Neuron (in vitro differentiated cells): ENCODE results near the gene RAP1GAP.
"Not testable (repeated sequence)": the region's sequence is repeated elsewhere in the genome, so short reads cannot be mapped to it uniquely, and the experiment has no call there.

Experiments used
- H2AFZ ChIP-seq: one replicate; pipeline ENCODE4 v1.6.1; 2013; ENCODE audit warnings: low read depth, mild to moderate bottlenecking, inconsistent platforms, low read length, moderate library complexity
- H3K27me3 ChIP-seq: one replicate; pipeline ENCODE4 v1.6.1; 2013; ENCODE audit warnings: low read length; ENCODE audit not compliant: insufficient read depth
- H3K36me3 ChIP-seq: one replicate; pipeline ENCODE4 v1.6.1; 2013; ENCODE audit warnings: low read length; ENCODE audit not compliant: insufficient read depth
- H3K4me1 ChIP-seq: one replicate; pipeline ENCODE4 v1.6.1; 2013; ENCODE audit warnings: low read length; ENCODE audit not compliant: insufficient read depth
- H3K4me3 ChIP-seq: 2 replicates; pipeline ENCODE4 v1.5.1; 2013; ENCODE audit warnings: mild to moderate bottlenecking, low read length, moderate library complexity
- H3K9me3 ChIP-seq: one replicate; pipeline ENCODE4 v1.6.1; 2013; ENCODE audit warnings: low read length

Gene RAP1GAP

DNA sequence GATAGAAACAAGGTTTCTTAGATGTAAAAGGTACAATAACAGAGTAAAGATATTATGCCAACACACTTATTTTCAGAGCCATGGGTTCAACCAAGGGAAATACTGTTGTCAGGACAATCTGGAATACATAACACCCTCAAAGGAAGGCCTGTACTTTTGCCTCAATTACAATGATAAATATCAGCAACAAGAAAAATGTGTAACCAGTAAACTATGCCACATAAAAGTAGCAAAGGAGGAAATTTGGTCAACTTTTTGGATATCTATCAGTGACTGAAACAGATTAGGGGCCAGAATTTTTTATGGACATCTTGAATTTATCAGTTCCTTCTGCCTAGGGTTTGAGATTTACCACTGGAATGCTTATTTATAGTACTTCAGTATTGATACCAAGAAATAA, 24.6 kb upstream of the RAP1GAP start:
- Histone ChIP-seq H3K36me3 (peaks cover 60% of the 10 kb centered on the region), H2AFZ (no peak overlapping the region), H3K27me3 (no peaks in the 10 kb centered on the region), H3K4me1 (no peaks in the 10 kb centered on the region), H3K9me3 (no peaks in the 10 kb centered on the region), H3K4me3 (no peak overlapping the region)

DNA sequence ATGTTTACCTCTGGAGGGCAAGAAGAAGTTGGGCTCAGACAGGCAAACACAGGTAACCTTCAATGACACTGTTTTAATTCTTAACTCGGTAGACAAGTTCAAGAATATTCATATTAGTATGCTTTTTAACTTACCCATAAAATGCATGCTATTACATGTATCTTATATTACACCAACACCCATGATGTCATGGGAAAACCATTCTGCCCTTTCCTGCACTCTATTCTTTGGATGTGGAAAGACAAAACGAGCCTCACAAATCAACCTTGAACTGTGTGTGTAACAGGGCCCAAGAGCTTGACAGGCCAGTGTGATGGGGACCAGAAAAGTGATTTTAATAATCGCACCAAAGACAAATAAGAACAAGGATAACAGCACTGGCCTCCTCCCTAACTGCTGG, 22.6 kb upstream of the RAP1GAP start:
- Histone ChIP-seq H3K4me3 (no peak overlapping the region), H3K36me3 (peaks cover 69% of the 10 kb centered on the region), H2AFZ (no peak overlapping the region), H3K9me3 (peaks cover 7% of the 10 kb centered on the region), H3K4me1 (no peaks in the 10 kb centered on the region), H3K27me3 (no peaks in the 10 kb centered on the region)

DNA sequence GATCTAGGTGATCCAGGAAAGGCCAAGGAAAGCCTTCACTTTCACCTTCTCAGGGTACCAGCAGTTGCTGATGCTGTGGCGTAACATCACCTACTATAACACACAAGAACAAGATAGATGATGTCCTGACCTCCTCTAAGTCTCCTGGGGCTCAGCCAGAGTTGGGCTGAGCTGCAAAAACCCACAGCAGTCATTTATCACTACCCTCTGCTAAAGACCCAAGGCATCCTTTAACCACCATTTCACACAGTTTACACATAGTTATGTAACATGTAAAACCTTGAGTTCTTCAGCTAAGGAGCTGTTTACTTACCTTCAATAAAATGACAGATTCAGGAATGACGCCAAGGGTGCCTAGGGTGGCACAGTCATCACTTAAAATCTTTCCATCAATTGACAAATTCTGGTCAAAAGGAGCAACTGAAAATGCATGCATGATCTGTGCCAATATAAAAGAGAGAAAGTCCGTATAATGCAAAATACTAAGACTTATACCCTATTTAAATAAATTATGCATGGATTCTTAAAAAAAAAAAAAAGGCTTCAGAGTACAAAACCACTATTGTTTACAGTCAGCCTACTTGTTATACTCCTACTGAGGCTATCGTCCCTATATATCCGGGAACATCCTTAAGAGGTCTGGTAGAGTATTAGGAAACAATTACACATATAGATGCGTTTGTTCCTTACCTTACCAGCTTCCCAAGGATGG, 20.7 kb upstream of the RAP1GAP start:
- no peak overlapping the region for H2AFZ ChIP-seq
- H3K9me3 ChIP-seq, result peaks cover 21% of the 10 kb centered on the region
- no peaks in the 10 kb centered on the region for H3K27me3 ChIP-seq
- H3K4me3 ChIP-seq, result no peak overlapping the region
- no peaks in the 10 kb centered on the region for H3K4me1 ChIP-seq
- peaks cover 75% of the 10 kb centered on the region for H3K36me3 ChIP-seq

DNA sequence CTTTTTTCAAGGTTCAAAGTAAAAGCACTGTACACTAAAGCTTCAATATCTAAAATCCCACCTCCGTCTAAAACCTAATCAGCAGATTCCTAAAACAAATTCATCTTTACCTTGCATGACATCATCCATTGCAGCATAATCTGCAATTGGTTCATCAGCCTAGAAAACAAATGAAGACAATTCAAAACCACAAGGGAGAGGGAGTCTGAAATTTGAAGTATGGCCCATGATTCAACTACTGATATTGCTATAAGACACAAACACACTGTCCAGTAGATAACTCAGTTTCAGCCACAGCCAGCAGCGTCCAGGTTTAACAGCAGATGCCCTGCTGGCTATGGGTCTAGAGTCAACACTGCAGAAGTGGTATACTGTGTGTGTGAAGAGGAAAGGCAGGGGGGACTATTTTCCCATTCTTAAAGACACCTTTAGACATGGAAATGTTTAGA, 17.9 kb upstream of the RAP1GAP start:
- no peak overlapping the region for H3K4me3 ChIP-seq
- no peak overlapping the region for H2AFZ ChIP-seq
- H3K9me3 ChIP-seq, result peaks cover 24% of the 10 kb centered on the region
- H3K27me3 ChIP-seq, result no peaks in the 10 kb centered on the region
- H3K36me3 ChIP-seq, result peaks cover 64% of the 10 kb centered on the region
- H3K4me1 ChIP-seq, result no peaks in the 10 kb centered on the region

DNA sequence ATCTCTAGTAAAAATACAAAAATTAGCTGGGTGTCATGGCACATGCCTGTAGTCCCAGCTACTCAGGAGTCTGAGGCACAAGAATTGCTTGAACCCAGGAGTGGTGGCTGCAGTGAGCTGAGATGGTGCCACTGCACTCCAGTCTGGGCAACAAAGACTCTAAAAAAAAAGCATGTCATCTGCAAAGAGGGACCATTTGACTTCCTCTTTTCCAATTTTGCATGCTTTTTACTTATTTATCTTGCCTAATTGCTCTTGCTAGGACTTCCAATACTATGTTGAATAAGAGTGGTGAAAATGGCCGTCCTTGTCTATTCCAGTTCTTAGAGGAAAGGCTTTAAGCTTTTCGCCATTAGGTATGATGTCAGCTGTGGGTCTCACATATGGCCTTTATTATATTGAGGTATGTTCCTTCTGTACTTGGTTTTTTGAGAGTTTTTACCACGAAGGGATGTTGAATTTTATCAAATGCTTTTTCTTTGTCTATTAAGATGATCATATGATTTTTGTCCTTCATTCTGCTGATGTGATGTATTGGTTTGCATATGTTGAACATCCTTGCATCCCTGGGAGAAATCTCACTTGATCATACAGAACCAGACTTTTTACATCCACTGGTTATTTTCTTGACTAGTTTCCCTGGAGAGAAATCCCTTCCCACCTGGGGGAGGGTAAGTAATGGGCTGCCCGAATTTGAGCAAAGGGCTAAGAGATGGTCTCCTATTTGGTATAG, 17.0 kb upstream of the RAP1GAP start:
- Histone ChIP-seq H3K4me3 (no peak overlapping the region), H3K36me3 (peaks cover 65% of the 10 kb centered on the region), H3K9me3 (peaks cover 24% of the 10 kb centered on the region), H3K4me1 (no peaks in the 10 kb centered on the region), H3K27me3 (no peaks in the 10 kb centered on the region), H2AFZ (no peak overlapping the region)

DNA sequence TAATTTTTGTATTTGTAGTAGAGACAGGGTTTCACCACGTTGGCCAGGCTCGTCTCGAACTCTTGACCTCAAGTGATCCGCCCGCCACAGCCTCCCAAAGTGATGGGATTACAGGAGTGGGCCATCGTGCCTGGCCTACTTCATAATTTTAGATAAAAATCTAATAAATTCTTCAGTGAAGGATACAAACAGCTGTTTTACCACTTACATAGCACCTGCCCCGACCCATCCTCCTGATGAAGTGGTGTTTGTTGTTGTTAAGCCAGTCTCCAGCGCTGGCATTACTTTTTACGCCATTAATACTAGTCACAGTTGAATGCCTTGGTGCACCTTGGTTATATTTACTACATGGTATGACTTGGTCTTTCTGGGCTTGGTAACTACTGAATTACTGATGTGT, 12.3 kb upstream of the RAP1GAP start:
- H3K9me3 ChIP-seq, result peaks cover 15% of the 10 kb centered on the region
- H3K4me3 ChIP-seq, result no peak overlapping the region
- peaks cover 45% of the 10 kb centered on the region for H3K36me3 ChIP-seq
- H2AFZ ChIP-seq, result no peak overlapping the region
- no peaks in the 10 kb centered on the region for H3K27me3 ChIP-seq
- no peaks in the 10 kb centered on the region for H3K4me1 ChIP-seq

DNA sequence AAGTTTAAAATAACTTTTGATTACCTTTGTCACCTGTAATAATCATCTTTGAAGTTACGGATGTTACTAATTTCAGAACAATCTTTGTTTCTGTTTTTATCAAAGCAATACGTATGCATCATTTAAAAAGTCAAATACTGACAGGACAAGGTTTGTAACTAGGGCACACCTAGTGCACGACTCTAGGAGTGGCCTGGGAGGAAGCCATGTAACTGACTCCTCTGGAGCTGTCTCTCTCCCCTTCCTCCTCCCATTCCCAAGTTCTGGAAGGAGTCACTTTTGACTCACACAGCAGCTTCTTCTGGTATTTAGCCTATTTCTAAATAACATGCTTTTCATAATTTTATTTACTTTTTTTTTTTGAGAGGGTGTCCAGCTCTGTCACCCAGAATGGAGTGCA, 11.8 kb upstream of the RAP1GAP start:
- H3K36me3 ChIP-seq, result peaks cover 41% of the 10 kb centered on the region
- no peak overlapping the region for H3K4me3 ChIP-seq

DNA sequence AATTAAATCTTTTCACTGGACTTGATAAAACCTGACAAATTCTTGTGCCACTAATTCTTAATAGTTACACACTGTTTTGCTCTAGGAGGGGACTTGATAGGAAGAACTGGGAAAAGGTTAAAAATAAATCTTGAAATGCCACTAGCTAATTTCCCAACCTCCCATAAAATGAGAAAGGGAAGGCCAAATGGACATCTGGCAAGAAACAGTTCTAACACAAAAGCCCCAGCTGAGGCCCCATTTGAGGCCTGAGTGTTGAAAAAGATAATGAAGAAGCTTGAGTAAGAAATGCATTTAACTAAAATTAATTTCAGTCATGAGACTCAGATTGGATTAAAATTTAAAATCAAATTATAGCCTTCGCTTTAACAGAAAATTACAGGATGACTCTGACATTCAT, 11.2 kb upstream of the RAP1GAP start:
- Histone ChIP-seq H3K27me3 (no peaks in the 10 kb centered on the region), H2AFZ (no peak overlapping the region), H3K36me3 (peaks cover 38% of the 10 kb centered on the region), H3K9me3 (peaks cover 5% of the 10 kb centered on the region), H3K4me1 (no peaks in the 10 kb centered on the region), H3K4me3 (no peak overlapping the region)

More for the DNA sequence above, 11.8 kb upstream of the RAP1GAP start:
- no peaks in the 10 kb centered on the region for H3K4me1 ChIP-seq
- no peak overlapping the region for H2AFZ ChIP-seq
- peaks cover 10% of the 10 kb centered on the region for H3K9me3 ChIP-seq
- no peaks in the 10 kb centered on the region for H3K27me3 ChIP-seq

DNA sequence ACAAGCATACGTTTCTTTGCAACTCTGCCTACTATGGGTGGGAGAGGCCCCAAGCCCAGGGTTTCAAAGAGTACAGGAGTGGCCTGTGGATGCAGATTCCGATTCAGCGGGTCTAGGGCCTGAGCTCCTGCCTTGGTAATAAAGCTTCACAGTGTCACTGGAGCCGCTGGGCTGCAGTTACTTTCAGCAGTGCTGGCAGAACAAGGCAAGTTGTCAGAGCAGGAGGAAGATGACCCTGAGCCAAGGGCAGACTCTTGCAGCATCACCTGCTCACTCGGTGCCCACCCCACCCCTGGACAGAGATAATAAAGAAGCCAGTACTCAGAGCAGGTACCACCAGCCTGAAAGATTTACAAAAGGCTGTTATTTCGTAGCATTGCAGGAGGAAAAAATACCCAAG, 8.0 kb upstream of the RAP1GAP start:
- Histone ChIP-seq H3K4me1 (no peaks in the 10 kb centered on the region), H3K27me3 (no peaks in the 10 kb centered on the region), H3K36me3 (peaks cover 21% of the 10 kb centered on the region), H3K4me3 (no peak overlapping the region), H3K9me3 (no peaks in the 10 kb centered on the region), H2AFZ (no peak overlapping the region)

DNA sequence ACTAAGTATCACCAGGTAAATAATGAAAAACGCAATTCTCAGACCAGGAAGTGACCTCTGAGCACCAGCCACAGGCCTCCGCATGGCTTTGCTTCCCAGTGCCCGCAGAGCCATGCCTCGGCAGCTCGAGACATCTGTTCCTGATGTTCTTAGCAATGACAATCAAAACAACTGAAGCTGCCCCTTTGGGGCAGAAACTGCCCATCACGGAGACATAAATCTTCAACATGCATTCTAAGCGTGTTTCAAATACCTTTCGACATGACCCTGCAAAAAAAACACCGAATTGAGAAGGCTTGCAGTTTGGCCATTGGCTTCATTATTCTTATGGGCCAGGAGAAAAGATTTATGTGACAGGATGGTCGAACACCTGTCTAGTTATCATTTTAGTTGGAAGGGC, 5.8 kb upstream of the RAP1GAP start:
- Histone ChIP-seq H3K36me3 (peaks cover 12% of the 10 kb centered on the region), H2AFZ (no peak overlapping the region), H3K4me1 (no peaks in the 10 kb centered on the region), H3K4me3 (no peak overlapping the region), H3K9me3 (no peaks in the 10 kb centered on the region), H3K27me3 (peaks cover 3% of the 10 kb centered on the region)

DNA sequence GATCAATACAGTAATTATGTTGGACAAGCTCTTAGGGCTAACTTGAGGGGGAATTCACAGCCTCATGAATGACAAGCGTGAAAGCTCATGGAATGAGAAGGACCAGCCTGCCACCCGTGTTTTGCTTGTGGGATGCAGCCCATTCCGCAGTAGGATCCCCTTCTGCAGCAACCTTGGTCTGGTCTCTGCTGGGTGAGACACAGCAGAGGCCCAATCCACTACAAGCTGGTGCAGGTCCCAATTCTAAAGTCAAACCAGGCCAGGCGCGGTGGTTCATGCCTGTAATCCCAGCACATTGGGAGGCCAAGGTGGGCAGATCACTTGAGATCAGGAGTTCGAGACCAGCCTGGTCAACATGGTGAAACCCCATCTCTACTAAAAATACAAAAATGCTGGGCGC, 4.7 kb upstream of the RAP1GAP start:
- not testable (repeated sequence) for H2AFZ ChIP-seq, H3K4me1 ChIP-seq, H3K9me3 ChIP-seq, H3K27me3 ChIP-seq, H3K4me3 ChIP-seq, H3K36me3 ChIP-seq

DNA sequence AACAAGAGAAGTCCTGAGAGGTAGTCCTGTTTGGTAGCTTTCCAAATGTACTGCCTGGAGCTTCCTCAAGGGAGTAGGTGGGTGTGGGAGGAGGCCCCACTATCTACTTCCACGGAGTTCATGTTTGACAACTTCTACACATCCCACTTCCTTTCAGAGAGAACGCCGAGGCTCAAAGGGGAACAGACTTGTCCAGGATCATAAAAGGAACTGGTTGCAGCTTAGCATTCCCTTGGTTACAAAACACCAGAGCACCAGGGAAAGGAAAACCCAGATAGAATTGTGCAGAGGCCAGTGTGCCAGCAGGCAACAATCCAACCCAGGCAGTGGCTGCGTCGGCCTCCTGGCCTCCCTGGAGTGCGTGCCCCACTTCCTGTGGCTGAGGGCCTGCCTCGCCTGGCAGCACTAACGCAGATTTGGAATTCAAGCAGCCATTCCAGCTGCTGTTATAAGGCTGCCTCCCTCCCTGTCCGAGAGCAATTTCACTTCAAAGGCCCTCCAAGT, 4.2 kb upstream of the RAP1GAP start:
- Histone ChIP-seq H3K27me3 (peaks cover 15% of the 10 kb centered on the region), H3K9me3 (no peaks in the 10 kb centered on the region), H3K4me1 (peaks cover 6% of the 10 kb centered on the region), H3K36me3 (peaks cover 2% of the 10 kb centered on the region), H3K4me3 (no peak overlapping the region), H2AFZ (no peak overlapping the region)

DNA sequence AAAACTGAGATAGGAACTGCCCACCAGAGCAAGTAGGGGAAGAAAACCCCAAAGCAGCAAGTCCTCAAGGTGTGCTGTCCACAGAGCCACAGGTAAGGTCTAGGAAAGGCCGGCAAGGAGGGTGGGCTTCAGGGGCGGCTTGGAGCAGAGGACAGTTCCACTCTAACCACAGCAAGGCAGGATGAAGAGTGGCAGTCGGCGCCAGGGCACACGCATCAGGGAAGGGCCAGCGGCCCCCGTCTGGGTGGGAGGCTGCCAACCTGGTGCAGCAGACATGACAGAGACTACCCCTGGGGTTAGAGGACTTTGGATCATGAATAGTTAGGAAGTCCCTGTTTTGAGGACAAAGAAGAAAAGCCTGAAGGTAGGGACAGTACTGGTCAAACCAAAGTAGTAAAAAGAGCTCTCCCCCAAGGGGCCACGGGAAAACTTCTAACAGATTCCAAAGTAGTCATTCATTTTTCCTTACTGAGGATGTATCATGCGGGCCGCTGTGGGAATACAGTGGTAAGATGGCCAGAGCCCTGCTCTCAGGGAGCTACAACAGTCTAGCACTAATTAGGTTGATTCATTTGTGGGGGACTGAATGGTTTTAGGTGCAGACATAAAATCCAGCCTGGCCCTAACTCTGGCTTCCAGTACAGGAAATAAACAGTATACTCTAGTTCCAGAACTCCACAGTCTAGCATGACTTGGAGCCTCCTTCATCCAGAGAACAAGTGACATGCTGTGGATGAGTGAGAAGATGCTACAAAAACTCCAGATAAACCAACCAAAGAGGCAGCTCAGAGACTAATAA, 3.5 kb upstream of the RAP1GAP start:
- H2AFZ ChIP-seq, result no peak overlapping the region
- no peaks in the 10 kb centered on the region for H3K36me3 ChIP-seq
- H3K4me1 ChIP-seq, result peaks cover 8% of the 10 kb centered on the region
- no peaks in the 10 kb centered on the region for H3K9me3 ChIP-seq
- peaks cover 22% of the 10 kb centered on the region for H3K27me3 ChIP-seq
- H3K4me3 ChIP-seq, result no peak overlapping the region
